Skin of body (tissue), 2 donors: Measurements from ENCODE around the gene DIS3L. TPM values are rescaled to one million over a fixed set of nuclear protein-coding genes. Genes with fewer than 3 reads are reported as not detected.
"Not testable (repeated sequence)": the region's sequence is repeated elsewhere in the genome, so short reads cannot be mapped to it uniquely, and the experiment has no call there.

ENCODE experiments used
- DNase-seq: peaks from one replicate; lab custom pipeline; 2025; lab: John Stamatoyannopoulos, UW
- total RNA-seq: library from RNA; depleted of rRNA; stranded (reverse); fragments of >200 nt; gene quantifications from one replicate; pipeline ENCODE4 v1.2.3, GENCODE V29; 2014

The DIS3L gene
- 27.3 TPM for total RNA-seq

DNA sequence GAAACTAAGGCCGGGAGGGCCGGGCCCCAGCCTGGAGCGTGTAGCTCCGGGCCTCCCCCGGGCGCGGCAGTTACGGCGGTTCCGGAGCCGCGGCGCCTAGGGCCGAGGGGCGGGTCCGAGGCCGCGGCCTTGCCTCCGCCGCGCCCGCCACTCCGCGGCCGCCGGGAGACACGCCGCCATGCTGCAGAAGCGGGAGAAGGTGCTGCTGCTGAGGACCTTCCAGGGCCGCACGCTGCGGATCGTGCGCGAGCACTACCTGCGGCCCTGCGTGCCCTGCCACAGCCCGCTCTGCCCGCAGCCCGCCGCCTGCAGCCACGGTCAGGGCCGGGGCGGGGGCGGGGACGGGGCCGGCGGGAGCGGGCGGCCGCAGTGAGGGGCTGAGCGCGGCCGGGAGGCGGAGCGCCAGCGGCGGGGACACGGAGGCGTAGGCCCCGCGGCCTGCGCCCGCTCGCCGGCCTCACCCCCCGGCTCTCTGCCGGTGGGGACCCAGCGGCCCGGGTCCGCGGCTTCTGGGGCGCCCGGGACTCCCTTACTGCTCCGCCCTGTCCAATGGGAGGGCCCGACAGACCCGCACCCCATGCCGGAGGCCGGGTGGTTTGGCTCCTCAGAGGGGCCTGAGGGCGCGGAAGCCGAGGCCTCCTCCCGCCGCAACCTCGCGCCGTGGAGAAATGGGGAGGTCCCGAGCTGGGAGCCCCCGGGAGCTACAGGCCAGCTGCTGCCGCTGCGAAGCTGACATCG is at the start of gene DIS3L:
Gene DIS3L (plus strand): TSS at position 150 of the 738 bp plus-strand sequence. CDS start 29 bp downstream, at position 179.
- DNase-seq = peak; percentile 56

- DNase-seq = not testable (repeated sequence)
Measured at GRCh38 chr15:66245832-66246231, 47.5 kb upstream of the DIS3L start.

DNA sequence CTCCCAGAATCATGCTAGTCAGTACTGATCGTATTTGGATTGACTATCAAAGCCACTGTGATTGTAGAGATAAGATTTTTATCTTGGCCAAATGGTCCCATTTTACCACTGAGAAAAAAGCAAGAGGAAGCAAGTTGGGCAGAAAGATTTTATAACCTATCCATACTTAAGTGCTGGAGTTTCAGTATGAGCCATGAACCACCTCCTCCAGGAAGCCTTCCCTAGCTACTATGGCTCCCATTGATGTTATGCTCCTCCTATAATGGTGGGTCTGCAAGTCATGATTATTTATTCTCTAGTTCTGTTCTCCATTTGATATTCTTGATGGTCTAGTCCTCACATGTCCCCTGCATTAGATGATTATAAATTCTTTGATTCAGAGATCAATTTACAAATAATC is 46.4 kb upstream of the DIS3L start:
- no peak for DNase-seq

GRCh38 chr15:66249605-66250174 is 43.7 kb upstream of the DIS3L start:
- DNase-seq = no peak

- no peak for DNase-seq
Measured at GRCh38 chr15:66251065-66251789, 42.1 kb upstream of the DIS3L start.

DNA sequence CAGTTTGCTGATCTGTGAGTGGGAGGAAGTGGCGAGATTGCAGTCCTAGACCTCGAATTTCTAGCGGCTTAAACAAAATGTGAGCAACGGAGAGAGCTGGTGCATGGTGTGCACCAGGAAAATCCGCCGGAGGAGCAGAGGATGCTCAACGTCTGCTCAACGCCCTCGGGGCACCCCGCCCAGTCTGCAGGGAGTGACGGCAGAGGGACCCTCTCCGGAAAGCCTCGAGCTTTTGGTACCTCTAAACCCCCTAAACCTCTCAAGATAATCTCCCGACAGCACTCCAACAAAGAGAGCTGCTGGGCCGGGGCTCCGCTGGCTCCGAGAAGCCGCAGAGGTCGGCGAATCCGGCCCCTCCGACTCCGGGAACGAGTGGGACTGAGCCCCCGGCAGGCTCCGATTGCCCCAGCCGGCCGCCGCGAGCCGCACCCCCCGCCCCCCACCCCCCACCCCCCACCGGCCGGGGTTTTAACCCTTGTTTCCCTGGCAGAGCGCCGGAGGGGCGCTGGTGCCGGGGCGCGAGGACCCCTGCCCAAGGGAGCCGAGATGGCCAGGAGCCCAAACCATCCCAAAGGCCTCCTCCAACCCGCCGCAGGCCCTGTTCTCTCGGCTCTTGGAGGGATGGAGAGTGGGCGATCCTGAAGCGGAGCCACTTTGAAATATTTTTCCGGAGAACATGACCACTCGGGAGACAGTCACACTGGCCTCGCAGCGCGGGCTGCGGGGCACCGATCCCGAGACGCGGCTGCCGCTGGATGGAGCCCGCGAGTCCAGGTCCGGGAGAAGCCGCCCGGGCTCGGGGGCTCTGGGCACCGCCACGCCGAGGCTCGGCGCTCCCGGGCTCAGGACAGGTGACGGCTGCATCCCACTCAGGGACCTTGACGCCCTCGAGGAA is 41.3 kb upstream of the DIS3L start:
- no peak for DNase-seq

- no peak for DNase-seq
Measured at GRCh38 chr15:66252685-66253417, 40.5 kb upstream of the DIS3L start.

DNA sequence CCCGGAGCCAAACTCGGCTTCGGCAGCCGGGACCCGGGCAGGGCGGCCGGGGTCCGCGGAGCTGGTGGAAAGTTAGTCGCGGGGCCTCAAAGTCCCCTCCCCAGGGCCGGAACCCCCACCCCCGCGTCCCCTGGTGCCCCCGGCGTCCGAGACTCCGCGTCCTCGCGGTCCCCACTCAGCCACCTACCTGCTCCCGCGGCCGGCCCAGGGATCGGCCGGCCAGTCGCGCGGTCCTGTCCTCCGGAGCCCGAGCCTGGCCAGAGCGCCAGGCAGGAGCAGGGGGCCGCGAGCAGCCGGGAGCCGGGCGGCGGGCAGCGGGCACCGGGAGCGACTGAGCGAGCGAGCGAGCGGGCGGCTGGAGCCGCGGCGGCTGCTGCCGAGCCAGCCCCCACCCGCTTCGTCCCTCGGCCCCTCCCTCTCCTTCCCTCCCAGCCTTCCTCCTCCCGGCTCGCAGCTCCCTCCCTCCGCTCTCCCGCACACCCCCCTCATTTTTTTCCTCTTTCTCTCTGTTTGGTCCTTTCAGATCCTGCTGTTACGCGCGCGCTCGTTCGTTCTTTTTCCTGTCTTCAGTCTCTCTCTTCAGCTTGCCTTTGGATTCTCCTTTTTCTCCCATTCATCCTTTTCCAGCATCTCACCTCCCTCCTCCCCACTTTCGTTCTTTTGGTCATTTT is 39.8 kb upstream of the DIS3L start, which contains the start of gene MEGF11:
Gene MEGF11 (minus strand): TSS at position 333 of the 671 bp plus-strand sequence. CDS start 125,347 bp downstream, outside the sequence.
- DNase-seq = no peak

DNA sequence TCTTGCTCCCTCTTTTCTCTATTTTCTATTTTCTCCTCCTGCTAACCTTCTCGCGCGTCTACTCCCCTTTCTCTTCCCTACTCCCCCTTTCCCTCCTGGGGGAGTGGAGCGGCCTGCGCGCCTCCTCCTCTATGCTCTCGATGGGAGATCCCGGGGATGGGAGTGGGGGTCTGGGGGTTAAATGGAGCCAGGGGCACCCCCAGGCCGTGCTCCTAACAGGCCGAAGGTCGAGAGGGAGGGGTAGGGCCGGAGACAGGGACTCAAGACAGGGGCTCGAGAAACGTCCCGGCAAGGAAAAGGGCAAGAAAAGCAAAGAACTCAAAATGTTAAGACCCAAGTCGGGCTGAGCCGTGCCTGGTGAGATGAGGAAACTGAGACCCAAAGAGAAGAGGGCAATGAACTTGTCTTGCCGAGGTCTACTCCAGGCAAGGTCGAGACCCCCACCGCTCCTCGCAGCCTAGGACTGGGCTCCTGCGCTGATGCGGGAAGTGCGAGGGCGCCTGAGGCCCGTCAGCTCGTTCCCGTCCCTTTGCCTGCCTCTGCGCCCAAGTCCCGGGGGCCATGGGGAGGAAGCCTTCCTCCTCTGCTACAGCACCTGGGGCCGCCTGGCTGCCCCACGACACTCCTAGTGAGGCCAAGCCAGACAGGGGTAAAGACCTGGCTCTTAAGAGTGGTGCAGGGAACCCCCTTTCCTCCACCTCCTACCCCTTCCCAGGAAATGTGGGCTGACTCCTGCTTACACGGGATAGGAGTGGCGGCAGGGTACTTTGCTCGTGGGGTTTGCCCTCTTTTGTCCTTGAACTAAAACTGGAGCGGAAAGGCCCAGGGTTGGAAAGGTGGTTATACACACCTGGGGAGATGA is 39.0 kb upstream of the DIS3L start:
- DNase-seq = no peak

DNA sequence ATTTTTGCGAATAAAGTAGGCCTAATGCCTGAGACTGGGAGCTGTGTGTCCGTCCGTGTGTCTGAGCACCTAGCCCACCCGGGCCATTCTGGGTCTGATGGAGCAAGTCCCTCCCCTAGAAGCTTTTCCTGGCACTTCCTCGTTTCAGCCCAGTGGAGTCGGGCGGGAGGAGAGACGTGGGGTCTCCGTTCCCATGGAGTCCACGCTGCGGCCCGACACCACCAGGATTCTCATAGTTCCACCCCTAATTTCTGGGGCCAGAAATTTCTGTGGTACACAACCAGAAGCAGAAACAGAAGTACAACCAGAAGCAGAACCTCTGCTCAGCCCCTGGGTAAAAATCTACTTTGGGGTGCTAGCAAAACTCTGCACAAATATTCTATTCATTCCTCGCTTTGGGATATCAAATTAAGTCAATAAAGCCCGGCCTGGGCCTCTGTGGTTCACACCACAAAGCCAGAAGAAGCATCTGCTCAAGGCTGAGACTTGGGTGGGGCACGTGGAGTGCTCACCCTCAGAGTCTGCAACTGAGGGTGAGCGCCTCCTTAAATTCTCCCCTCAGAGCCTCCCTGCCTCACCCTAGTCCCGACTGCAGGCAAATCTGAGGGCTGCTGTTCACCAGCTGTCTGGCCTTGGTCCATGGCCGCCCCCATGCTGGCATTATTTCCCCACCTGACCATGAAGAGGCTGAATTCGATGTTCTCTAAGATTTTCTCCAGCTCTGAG is 38.3 kb upstream of the DIS3L start:
- DNase-seq = no peak

DNA sequence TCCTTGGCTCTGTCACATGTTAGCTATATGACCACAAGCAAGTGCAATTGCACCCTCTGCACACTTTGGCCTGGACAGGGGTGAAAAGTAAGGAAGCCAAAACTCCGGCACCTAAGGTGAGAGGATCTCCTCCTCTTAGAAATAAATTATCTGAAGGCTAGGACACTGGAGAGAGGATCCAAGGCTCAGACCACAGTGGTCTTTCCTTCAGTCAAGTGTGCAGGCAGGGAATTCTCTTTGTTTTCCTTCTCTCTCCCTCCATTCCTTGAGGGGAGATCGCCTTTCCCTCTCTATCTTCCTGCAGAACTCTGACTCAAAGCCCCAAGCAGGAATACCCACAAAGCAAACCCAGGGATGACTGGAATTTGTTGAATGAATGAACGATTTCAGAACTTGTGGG is 36.7 kb upstream of the DIS3L start:
- DNase-seq = no peak

GRCh38 chr15:66261056-66261455 is 32.3 kb upstream of the DIS3L start:
- DNase-seq = no peak

DNA sequence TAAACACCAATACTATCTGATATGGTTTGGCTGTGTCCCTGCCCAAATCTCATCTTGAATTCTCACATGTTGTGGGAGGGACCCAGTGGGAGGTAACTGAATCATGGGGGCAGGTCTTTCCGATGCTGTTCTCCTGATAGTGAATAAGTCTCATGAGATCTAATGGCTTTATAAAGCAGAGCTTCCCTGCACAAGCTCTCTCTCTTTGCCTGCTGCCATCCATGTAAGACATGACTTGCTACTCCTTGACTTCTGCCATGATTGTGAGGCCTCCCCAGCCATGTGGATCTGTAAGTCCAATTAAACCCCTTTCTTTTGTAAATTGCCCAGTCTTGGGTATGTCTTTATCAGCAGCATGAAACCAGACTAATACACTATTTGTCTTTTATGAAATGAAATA is 30.5 kb upstream of the DIS3L start:
- not testable (repeated sequence) for DNase-seq

- DNase-seq = no peak
Measured at GRCh38 chr15:66264859-66265513, 28.4 kb upstream of the DIS3L start.

DNA sequence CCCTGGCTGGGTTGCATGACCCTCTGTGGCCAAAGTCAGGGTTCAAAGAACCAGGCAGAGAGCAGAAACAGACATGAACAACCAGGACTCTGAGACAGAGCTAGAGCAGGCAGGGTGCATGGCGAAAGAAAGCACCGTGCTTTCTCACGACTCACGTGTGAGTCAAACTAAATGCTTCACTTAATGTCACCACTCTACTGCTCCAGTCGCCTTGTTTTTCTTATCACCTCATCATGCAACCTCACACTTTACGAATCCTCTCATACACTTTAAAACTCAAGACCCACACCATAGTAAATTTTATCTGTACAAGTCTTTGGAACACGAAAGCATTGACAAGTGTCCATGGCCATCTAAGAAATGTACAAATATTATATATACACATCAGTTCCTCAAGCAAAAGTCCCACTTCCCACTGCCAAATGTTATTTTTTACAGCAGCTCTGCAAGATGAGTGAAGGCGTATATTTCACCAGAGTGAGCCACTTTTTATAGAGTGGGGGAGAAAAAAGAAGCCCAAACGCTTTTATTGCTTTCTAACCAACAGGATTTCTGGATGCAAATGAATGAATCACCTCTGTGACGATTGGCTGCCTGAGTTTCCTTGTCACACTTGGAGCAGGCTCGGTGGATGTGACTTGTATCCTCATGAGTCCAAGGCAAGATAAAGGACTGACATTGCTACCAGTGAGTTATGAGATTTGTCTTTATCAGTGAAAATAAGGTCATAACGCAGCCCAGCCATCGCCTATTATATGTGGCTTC is 23.9 kb upstream of the DIS3L start:
- DNase-seq = no peak

DNA sequence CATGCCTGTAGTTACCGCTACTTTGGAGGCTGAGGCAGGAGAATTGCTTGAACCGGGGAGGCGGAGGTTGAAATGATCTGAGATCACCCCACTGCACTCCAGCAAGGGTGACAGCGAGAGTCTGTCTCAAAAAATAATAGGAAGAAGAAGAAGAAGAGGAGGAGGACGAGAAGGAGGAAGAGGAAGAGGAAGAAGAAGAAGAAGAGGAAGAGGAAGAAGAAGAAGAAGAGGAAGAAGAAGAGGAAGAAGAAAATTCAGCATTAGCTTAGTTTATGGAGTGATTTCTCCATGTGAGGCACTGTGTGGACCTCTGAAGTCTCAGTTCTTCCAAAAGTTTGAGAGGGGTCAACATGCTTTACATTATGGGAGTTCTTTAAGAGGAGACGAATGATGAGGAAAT is 22.4 kb upstream of the DIS3L start:
- no peak for DNase-seq

GRCh38 chr15:66275352-66275751 is 18.0 kb upstream of the DIS3L start:
- DNase-seq = no peak
